ENCODE results near the gene RAMAC.

DNA sequence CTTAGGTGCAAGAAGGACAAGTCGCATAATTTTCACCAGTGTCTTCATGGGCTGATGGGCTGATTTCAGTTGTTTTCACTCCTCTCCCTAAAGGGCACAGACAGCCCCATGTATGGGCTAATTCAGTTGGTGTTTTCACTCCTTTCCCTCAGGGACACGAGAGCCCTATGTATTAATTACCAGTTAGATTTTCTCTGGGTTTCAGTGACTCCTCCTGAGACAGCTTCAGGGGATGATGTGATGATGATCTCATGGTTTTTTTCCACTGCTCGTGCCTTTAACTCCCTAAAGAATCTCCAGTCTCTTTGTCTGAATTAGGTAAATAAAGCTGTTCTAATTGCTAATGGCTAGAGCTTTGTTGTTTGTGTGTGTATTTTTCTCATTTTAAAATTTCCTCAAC is 9.9 kb downstream of the RAMAC start:
- TF ChIP-seq, protein P1, sequence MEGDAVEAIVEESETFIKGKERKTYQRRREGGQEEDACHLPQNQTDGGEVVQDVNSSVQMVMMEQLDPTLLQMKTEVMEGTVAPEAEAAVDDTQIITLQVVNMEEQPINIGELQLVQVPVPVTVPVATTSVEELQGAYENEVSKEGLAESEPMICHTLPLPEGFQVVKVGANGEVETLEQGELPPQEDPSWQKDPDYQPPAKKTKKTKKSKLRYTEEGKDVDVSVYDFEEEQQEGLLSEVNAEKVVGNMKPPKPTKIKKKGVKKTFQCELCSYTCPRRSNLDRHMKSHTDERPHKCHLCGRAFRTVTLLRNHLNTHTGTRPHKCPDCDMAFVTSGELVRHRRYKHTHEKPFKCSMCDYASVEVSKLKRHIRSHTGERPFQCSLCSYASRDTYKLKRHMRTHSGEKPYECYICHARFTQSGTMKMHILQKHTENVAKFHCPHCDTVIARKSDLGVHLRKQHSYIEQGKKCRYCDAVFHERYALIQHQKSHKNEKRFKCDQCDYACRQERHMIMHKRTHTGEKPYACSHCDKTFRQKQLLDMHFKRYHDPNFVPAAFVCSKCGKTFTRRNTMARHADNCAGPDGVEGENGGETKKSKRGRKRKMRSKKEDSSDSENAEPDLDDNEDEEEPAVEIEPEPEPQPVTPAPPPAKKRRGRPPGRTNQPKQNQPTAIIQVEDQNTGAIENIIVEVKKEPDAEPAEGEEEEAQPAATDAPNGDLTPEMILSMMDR (conservative IDR thresholded peaks at IDR 0.05; ENCODE audit: low read depth, low read length): no peak
- no peak for TF ChIP-seq RFX5 (IDR thresholded peaks at IDR 0.05; ENCODE audit: low read depth, low read length)
- no peak for TF ChIP-seq POLR2A (IDR thresholded peaks at IDR 0.05; ENCODE audit: low read depth, low read length)
- no peak for TF ChIP-seq MXI1 (IDR thresholded peaks at IDR 0.05; ENCODE audit: borderline replicate concordance, low read depth, low read length)
